Adrenal gland (tissue), 5 donors: ENCODE results near the gene ANO7.

Experiments
- CTCF ChIP-seq, 6 experiments: fragments of 450-650 bp in 4 of 6; fragments of 200-600 bp in 2 of 6; sonication (generic) in 1 of 6; IDR thresholded peaks; 1 replicate in 5 of 6; 2 replicates in 1 of 6; pipeline versions ENCODE4 v1.5.1 to v1.8.0; 2016 to 2021; ENCODE audit warnings: antibody characterized with exemption in 6 of 6, mild to moderate bottlenecking in 2 of 6, moderate library complexity in 1 of 6
- POLR2A ChIP-seq, 2 donors: fragments of 450-650 bp; IDR thresholded peaks; one replicate each; pipeline ENCODE4 v1.6.1; 2017; ENCODE audit warnings: antibody characterized with exemption in 2 of 2, mild to moderate bottlenecking in 2 of 2, moderate library complexity in 1 of 2
- donor health status: DM: no; HTN: no; CAD: no.

- no peak for TF ChIP-seq CTCF (IDR thresholded peaks at IDR 0.05)
- no peak for TF ChIP-seq POLR2A (IDR thresholded peaks at IDR 0.05)
Measured at GRCh38 chr2:241194811-241195210, 6.3 kb downstream of the ANO7 start.
